A549 (cell line): ENCODE results near the gene POMGNT2.

ENCODE experiments used
- EHMT2 ChIP-seq: fragments of 200-600 bp; sonication (generic); IDR thresholded peaks from 2 replicates; pipeline ENCODE4 v1.6.1; 2016; ENCODE audit warnings: antibody characterized with exemption, low read depth, mild to moderate bottlenecking, moderate library complexity
- EP300 ChIP-seq, 2 experiments: fragments of >200 bp; sonication (Bioruptor Twin); formaldehyde crosslinking; IDR thresholded peaks; 2 replicates in 1 of 2; 3 replicates in 1 of 2; pipeline ENCODE4 v1.6.1; 2016 to 2017
- TF ChIP-seq, protein P1 (sequence below): fragments of >200 bp; sonication (Bioruptor Twin); formaldehyde crosslinking; IDR thresholded peaks from 3 replicates; pipeline ENCODE4 v1.5.1; 2016

DNA sequence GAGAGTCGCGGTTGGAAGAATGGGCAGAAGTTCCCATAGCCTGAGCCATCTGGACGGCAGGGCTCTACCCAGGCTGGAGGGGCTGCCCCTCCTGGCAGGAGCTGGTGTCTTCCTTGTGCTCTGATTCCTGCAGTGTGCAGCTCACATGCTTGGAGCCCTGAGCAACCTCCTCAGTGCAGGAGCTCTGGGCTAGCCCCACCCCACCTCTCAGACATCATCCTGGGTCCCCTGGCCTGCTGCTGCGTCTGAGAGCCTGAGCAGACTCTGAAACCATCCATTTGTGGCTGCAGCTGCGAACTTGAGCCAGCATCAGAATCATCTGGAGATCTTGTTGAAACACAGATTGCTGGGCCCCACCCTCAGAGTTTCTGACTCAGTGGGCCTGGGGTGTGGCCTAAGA is 42.8 kb downstream of the POMGNT2 start:
- TF ChIP-seq, protein P1, sequence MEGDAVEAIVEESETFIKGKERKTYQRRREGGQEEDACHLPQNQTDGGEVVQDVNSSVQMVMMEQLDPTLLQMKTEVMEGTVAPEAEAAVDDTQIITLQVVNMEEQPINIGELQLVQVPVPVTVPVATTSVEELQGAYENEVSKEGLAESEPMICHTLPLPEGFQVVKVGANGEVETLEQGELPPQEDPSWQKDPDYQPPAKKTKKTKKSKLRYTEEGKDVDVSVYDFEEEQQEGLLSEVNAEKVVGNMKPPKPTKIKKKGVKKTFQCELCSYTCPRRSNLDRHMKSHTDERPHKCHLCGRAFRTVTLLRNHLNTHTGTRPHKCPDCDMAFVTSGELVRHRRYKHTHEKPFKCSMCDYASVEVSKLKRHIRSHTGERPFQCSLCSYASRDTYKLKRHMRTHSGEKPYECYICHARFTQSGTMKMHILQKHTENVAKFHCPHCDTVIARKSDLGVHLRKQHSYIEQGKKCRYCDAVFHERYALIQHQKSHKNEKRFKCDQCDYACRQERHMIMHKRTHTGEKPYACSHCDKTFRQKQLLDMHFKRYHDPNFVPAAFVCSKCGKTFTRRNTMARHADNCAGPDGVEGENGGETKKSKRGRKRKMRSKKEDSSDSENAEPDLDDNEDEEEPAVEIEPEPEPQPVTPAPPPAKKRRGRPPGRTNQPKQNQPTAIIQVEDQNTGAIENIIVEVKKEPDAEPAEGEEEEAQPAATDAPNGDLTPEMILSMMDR: no peak
- no peak for TF ChIP-seq EHMT2
- no peak for TF ChIP-seq EP300 (IDR thresholded peaks at IDR 0.05)
